GM10266 (cell line): ENCODE results near the gene SKIC3.

ENCODE experiments used
- DNase-seq: peaks from one replicate; pipeline ENCODE4 v3.0.0; 2012; ENCODE audit errors: extremely low spot score
- CTCF ChIP-seq: IDR thresholded peaks from 2 replicates; pipeline ENCODE4 v1.5.1; 2012; ENCODE audit warnings: mild to moderate bottlenecking, low read depth; ENCODE audit not compliant: control insufficient read depth, insufficient read depth; ENCODE audit errors: missing control alignments

Gene SKIC3

GRCh38 chr5:95533761-95534160 is 21.0 kb downstream of the SKIC3 start:
- no peak for DNase-seq
- no peak for TF ChIP-seq CTCF

DNA sequence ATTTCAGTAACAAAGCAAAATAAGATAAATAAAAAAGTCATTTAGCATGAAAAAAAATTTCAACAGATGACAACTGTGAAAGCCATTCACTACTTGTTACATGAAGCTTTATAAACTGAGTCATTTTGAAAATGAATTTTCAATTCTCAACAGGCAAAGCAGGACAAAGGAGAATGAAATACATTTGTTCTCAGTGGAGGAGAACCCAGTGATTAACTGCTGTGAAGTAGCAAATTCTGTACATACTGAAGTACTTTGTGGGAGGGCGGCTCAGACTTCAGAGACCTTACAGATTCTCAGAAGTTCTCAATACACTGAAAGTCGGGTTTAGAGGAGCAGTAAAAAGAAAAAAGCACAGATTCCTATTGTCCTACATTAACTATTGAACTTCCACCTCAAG is 21.7 kb downstream of the SKIC3 start:
- TF ChIP-seq CTCF: no peak
- DNase-seq: no peak

DNA sequence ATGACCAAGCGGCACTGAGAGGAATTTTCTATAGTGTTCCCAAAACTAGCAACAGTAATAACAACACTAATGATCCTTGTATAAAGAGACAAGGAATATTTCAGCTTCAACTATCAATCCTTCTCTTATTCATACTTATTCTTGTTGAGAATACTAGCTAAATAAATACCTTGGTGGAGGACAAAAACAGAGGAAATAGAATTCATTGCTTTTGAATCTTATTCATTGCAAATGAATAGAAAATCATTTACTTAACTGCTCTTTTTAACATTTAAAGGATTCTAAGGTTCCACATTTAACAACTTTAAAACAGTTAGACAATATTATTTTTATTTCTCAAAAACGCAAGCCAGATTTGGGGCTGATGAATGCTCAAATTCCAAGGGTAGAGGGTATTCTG is 22.4 kb downstream of the SKIC3 start:
- DNase-seq: no peak
- TF ChIP-seq CTCF: no peak

GRCh38 chr5:95531491-95531890 is 23.3 kb downstream of the SKIC3 start:
- DNase-seq: no peak
- TF ChIP-seq CTCF: no peak

DNA sequence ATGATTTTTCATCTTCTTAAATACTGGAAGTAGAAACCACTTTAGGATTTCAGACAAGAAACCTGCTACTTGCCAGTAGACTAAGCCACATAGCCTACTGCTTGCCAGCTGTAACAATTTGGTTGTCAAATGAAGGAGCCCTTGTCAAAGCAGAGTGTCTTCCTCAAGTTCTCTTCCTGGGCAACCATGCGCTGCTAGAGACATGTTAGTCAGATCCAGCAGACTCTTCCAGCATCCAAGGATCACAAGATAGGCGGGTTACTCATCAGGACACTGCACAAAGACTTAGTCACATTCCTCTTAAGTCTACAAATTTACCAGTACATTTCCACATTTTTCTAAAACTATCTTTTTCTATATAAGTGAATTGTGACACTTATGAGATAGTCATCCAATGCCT is 24.4 kb downstream of the SKIC3 start:
- TF ChIP-seq CTCF: no peak
- DNase-seq: no peak

DNA sequence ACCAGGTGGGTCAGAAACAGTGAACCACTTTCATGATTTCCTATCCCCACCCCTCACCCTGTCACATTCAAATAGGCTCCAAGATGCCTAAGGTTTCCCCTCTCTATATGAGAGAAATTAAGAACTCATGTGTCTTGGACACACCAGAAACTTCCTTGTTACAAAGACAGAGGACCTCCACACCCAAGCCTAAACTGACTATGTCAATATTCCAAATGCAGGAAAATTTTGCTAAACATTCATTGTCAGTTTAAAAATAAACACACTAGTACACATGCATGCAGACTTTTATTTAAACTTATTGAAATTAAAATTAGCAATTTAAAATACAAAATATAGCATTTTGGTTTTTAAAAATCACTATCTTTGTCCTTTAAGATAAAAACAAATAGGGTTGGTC is 26.2 kb downstream of the SKIC3 start:
- TF ChIP-seq CTCF: no peak
- no peak for DNase-seq

- no peak for TF ChIP-seq CTCF
- no peak for DNase-seq
These were observed 27.9 kb downstream of the SKIC3 start for GRCh38 chr5:95526871-95527270.
